PC-3 (cell line): ENCODE data around the gene ULK4.

Experiments
- EZH2phosphoT487 ChIP-seq: fragments of 300-600 bp; sonication (generic); IDR thresholded peaks from 2 replicates; pipeline ENCODE4 v1.6.1; 2018; ENCODE audit warnings: mild to moderate bottlenecking, antibody characterized with exemption, low read length, borderline replicate concordance
- TF ChIP-seq, protein P1 (sequence below): fragments of 300-600 bp; sonication (generic); conservative IDR thresholded peaks from 2 replicates; pipeline ENCODE4 v1.5.1; 2017; ENCODE audit warnings: antibody characterized with exemption, low read depth, mild to moderate bottlenecking, low read length

DNA sequence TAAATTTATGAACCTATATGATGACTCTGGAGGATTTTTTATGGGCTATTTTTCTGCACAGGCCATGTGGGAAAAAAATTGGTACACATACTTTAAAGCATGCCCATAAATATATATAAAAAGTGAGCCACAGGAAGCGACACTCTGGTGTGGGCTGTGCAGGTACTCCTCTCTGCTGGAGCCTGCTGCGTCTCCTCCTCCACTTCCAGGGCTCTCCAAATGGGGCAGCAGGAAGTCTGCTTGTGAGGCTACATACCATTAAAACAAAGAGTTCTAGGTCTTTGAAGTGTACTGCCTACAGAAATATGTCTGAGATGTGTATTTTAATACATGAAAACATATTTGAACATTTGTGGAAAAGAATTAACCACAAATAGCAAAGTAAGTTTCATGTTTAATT lies 627.5 kb downstream of the ULK4 start:
- no peak for TF ChIP-seq EZH2phosphoT487
- TF ChIP-seq, protein P1, sequence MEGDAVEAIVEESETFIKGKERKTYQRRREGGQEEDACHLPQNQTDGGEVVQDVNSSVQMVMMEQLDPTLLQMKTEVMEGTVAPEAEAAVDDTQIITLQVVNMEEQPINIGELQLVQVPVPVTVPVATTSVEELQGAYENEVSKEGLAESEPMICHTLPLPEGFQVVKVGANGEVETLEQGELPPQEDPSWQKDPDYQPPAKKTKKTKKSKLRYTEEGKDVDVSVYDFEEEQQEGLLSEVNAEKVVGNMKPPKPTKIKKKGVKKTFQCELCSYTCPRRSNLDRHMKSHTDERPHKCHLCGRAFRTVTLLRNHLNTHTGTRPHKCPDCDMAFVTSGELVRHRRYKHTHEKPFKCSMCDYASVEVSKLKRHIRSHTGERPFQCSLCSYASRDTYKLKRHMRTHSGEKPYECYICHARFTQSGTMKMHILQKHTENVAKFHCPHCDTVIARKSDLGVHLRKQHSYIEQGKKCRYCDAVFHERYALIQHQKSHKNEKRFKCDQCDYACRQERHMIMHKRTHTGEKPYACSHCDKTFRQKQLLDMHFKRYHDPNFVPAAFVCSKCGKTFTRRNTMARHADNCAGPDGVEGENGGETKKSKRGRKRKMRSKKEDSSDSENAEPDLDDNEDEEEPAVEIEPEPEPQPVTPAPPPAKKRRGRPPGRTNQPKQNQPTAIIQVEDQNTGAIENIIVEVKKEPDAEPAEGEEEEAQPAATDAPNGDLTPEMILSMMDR, result no peak
